ENCODE data around the gene RECQL5.
"Not testable (repeated sequence)": the region's sequence is repeated elsewhere in the genome, so short reads cannot be mapped to it uniquely, and the experiment has no call there.

Gene RECQL5

GRCh38 chr17:75601057-75601987 is 65.6 kb downstream of the RECQL5 start:
- TF ChIP-seq CTCF (IDR thresholded peaks at IDR 0.05; ENCODE audit: extremely low read depth, missing control alignments), result peak; percentile 71
- DNase-seq (ENCODE audit: low spot score), result peak; percentile 83

- DNase-seq (ENCODE audit: low spot score), result no peak
Observed at GRCh38 chr17:75596320-75597087, 70.5 kb downstream of the RECQL5 start.

GRCh38 chr17:75595920-75596313 is 71.0 kb downstream of the RECQL5 start:
- DNase-seq (ENCODE audit: low spot score), result no peak
- TF ChIP-seq CTCF (IDR thresholded peaks at IDR 0.05; ENCODE audit: extremely low read depth, missing control alignments), result no peak

More at GRCh38 chr17:75596320-75597087, 70.5 kb downstream of the RECQL5 start:
- TF ChIP-seq CTCF (IDR thresholded peaks at IDR 0.05; ENCODE audit: extremely low read depth, missing control alignments), result no peak

GRCh38 chr17:75595284-75595919 is 71.6 kb downstream of the RECQL5 start:
- no peak for DNase-seq (ENCODE audit: low spot score)
- TF ChIP-seq CTCF (IDR thresholded peaks at IDR 0.05; ENCODE audit: extremely low read depth, missing control alignments), result no peak

- no peak for TF ChIP-seq CTCF (IDR thresholded peaks at IDR 0.05; ENCODE audit: extremely low read depth, missing control alignments)
- DNase-seq (ENCODE audit: low spot score), result no peak
Observed at GRCh38 chr17:75594499-75595283, 72.3 kb downstream of the RECQL5 start.

- not testable (repeated sequence) for DNase-seq (ENCODE audit: low spot score)
Observed at GRCh38 chr17:75593430-75593829, 73.5 kb downstream of the RECQL5 start.

GRCh38 chr17:75592348-75593020 is 74.5 kb downstream of the RECQL5 start:
- DNase-seq (ENCODE audit: low spot score), result no peak
- no peak for TF ChIP-seq CTCF (IDR thresholded peaks at IDR 0.05; ENCODE audit: extremely low read depth, missing control alignments)

Measured in GM20000 (cell line).